GM18526 (cell line): ENCODE results near the gene TGM2.

ENCODE experiments used
- POLR2A ChIP-seq: IDR thresholded peaks from 3 replicates; pipeline ENCODE4 v1.6.1; 2011; ENCODE audit not compliant: insufficient read length; ENCODE audit errors: extremely low read depth

TGM2 gene

GRCh38 chr20:38144974-38145728, 19.9 kb downstream of the TGM2 start:
- no peak for TF ChIP-seq POLR2A

- TF ChIP-seq POLR2A: no peak
These were observed 20.5 kb downstream of the TGM2 start for GRCh38 chr20:38144598-38144973.

- TF ChIP-seq POLR2A: no peak
These were observed 21.2 kb downstream of the TGM2 start for GRCh38 chr20:38143646-38144554.

GRCh38 chr20:38143238-38143645, 21.8 kb downstream of the TGM2 start:
- no peak for TF ChIP-seq POLR2A

GRCh38 chr20:38141889-38142494, 23.1 kb downstream of the TGM2 start:
- TF ChIP-seq POLR2A: no peak

- TF ChIP-seq POLR2A: no peak
These were observed 23.7 kb downstream of the TGM2 start for GRCh38 chr20:38141204-38141888.

GRCh38 chr20:38139977-38140753, 24.9 kb downstream of the TGM2 start:
- no peak for TF ChIP-seq POLR2A

- TF ChIP-seq POLR2A: no peak
These were observed 25.7 kb downstream of the TGM2 start for GRCh38 chr20:38139156-38139912.

GRCh38 chr20:38138086-38138778, 26.8 kb downstream of the TGM2 start:
- no peak for TF ChIP-seq POLR2A

GRCh38 chr20:38137441-38138037, 27.5 kb downstream of the TGM2 start:
- TF ChIP-seq POLR2A: no peak

GRCh38 chr20:38136421-38137245, 28.4 kb downstream of the TGM2 start:
- TF ChIP-seq POLR2A: no peak
